ENCODE results near the gene ALPI.

The ALPI gene

GRCh38 chr2:232464544-232464885 lies 8.6 kb downstream of the ALPI start:
- TF ChIP-seq EZH2phosphoT487 (IDR thresholded peaks at IDR 0.05; ENCODE audit: low read depth) (no peak), CTCF (IDR thresholded peaks at IDR 0.05; ENCODE audit: low read depth, low read length) (no peak)
- H3K4me3 ChIP-seq (ENCODE audit: low read length) = no peak overlapping the region
- H3K27me3 ChIP-seq (ENCODE audit: low read depth, low read length) = no peaks in the 10 kb centered on the region
- H3K79me2 ChIP-seq (ENCODE audit: low read length) = no peaks in the 10 kb centered on the region
- H3K9ac ChIP-seq (ENCODE audit: low read length) = no peak overlapping the region
- H3K9me3 ChIP-seq (ENCODE audit: insufficient read depth, low read length) = no peaks in the 10 kb centered on the region
- no peak overlapping the region for H3K4me2 ChIP-seq (ENCODE audit: low read length)
- H3K4me1 ChIP-seq (ENCODE audit: low read length) = peaks cover 4% of the 10 kb centered on the region
- H3K27ac ChIP-seq (ENCODE audit: low read length) = no peak overlapping the region
- H4K20me1 ChIP-seq (ENCODE audit: insufficient read depth, low read length) = no peaks in the 10 kb centered on the region
- H2AFZ ChIP-seq (ENCODE audit: low read depth, low read length) = no peak overlapping the region
- H3K36me3 ChIP-seq (replicated peaks; ENCODE audit: low read depth, low read length) = no peaks in the 10 kb centered on the region

- Histone ChIP-seq H3K4me2 (ENCODE audit: low read length) (no peak overlapping the region), H4K20me1 (ENCODE audit: insufficient read depth, low read length) (no peaks in the 10 kb centered on the region), H3K27me3 (ENCODE audit: low read depth, low read length) (no peaks in the 10 kb centered on the region), H3K4me1 (ENCODE audit: low read length) (peaks cover 4% of the 10 kb centered on the region), H3K9ac (ENCODE audit: low read length) (no peak overlapping the region), H3K36me3 (replicated peaks; ENCODE audit: low read depth, low read length) (no peaks in the 10 kb centered on the region), H3K27ac (ENCODE audit: low read length) (no peak overlapping the region), H3K9me3 (ENCODE audit: insufficient read depth, low read length) (no peaks in the 10 kb centered on the region), H3K4me3 (ENCODE audit: low read length) (no peak overlapping the region), H2AFZ (ENCODE audit: low read depth, low read length) (no peak overlapping the region), H3K79me2 (ENCODE audit: low read length) (no peaks in the 10 kb centered on the region)
- TF ChIP-seq CTCF (IDR thresholded peaks at IDR 0.05; ENCODE audit: low read depth, low read length) (no peak), EZH2phosphoT487 (IDR thresholded peaks at IDR 0.05; ENCODE audit: low read depth) (no peak)
These were observed 9.1 kb downstream of the ALPI start for GRCh38 chr2:232465061-232465460.

- H3K9me3 ChIP-seq (ENCODE audit: insufficient read depth, low read length) = no peaks in the 10 kb centered on the region
- no peaks in the 10 kb centered on the region for H4K20me1 ChIP-seq (ENCODE audit: insufficient read depth, low read length)
- no peaks in the 10 kb centered on the region for H3K36me3 ChIP-seq (replicated peaks; ENCODE audit: low read depth, low read length)
These were observed 10.3 kb downstream of the ALPI start for GRCh38 chr2:232466221-232466620.

GRCh38 chr2:232473467-232473890 lies 17.5 kb downstream of the ALPI start:
- TF ChIP-seq EZH2phosphoT487 (IDR thresholded peaks at IDR 0.05; ENCODE audit: low read depth) = no peak
- TF ChIP-seq CTCF (IDR thresholded peaks at IDR 0.05; ENCODE audit: low read depth, low read length) = no peak
- no peak overlapping the region for H3K9ac ChIP-seq (ENCODE audit: low read length)
- H3K4me1 ChIP-seq (ENCODE audit: low read length) = no peaks in the 10 kb centered on the region
- no peak overlapping the region for H3K4me2 ChIP-seq (ENCODE audit: low read length)
- H3K9me3 ChIP-seq (ENCODE audit: insufficient read depth, low read length) = no peaks in the 10 kb centered on the region
- H3K4me3 ChIP-seq (ENCODE audit: low read length) = no peak overlapping the region
- H3K27ac ChIP-seq (ENCODE audit: low read length) = no peak overlapping the region
- no peaks in the 10 kb centered on the region for H3K79me2 ChIP-seq (ENCODE audit: low read length)
- no peak overlapping the region for H2AFZ ChIP-seq (ENCODE audit: low read depth, low read length)
- H3K27me3 ChIP-seq (ENCODE audit: low read depth, low read length) = no peaks in the 10 kb centered on the region
- no peaks in the 10 kb centered on the region for H3K36me3 ChIP-seq (replicated peaks; ENCODE audit: low read depth, low read length)
- H4K20me1 ChIP-seq (ENCODE audit: insufficient read depth, low read length) = no peaks in the 10 kb centered on the region

More at GRCh38 chr2:232466221-232466620, 10.3 kb downstream of the ALPI start:
- TF ChIP-seq EZH2phosphoT487 (IDR thresholded peaks at IDR 0.05; ENCODE audit: low read depth) (no peak), CTCF (IDR thresholded peaks at IDR 0.05; ENCODE audit: low read depth, low read length) (no peak)
- H3K4me1 ChIP-seq (ENCODE audit: low read length) = peaks cover 4% of the 10 kb centered on the region
- H3K9ac ChIP-seq (ENCODE audit: low read length) = no peak overlapping the region
- no peak overlapping the region for H2AFZ ChIP-seq (ENCODE audit: low read depth, low read length)
- H3K4me2 ChIP-seq (ENCODE audit: low read length) = no peak overlapping the region; the same call in 1 of the 2 replicates
- no peaks in the 10 kb centered on the region for H3K79me2 ChIP-seq (ENCODE audit: low read length)
- no peak overlapping the region for H3K4me3 ChIP-seq (ENCODE audit: low read length)
- H3K27me3 ChIP-seq (ENCODE audit: low read depth, low read length) = no peaks in the 10 kb centered on the region
- no peak overlapping the region for H3K27ac ChIP-seq (ENCODE audit: low read length)
